A204.1 (cell line): ENCODE results near the gene NUP107.
"Not testable (repeated sequence)": the region's sequence is repeated elsewhere in the genome, so short reads cannot be mapped to it uniquely, and the experiment has no call there.

ENCODE experiments used
- FAIRE-seq: peaks from 2 replicates; lab custom pipeline; 2012; peaks lifted over from hg19 to GRCh38; lab: Jason Lieb, UNC

The NUP107 gene

DNA sequence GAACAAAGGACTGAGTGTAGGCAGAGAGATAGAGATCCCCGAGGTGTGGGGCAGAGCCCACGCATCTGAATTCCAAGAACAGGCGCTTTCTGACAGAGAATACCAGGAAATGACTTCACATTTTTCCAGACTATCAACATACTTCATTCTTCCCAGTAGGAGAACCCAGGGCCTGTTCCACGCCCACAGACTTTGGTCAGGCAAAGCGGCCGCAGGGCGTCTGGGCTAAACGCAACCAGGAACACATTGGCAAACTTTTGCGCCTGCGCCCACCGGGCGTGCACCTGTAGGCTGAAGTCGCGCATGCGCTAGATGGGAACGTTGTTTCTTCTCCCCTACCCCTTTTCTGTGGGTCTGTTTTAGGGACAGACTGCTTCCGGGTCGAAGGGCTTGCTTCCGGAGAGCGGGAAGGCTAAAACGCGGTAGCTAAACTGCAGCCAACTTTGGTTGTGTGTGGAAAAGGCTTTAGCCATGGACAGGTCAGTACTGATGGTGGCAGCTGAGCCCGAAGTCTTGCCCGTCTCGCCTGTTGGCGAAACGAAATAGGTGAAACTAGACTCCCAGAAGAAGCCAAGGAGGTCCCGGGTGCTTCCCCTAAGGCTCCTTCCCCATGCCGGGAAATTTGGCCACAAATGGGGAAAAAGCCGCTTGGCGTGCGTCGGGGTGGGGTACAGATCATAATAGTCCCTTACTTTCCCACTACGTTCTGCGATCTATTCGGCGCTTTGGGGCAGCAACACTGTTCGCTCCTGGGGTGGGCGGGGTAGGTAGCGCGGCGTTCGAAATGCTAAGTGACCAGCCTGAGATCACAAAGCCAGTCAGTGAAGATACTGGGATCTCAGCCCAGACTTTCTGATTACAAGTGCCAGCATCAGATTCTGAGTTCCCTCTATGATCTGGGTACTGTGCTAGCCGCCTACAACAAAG, at the start of gene NUP107:
Gene NUP107 (plus strand): TSS at position 384 of the 927 bp plus-strand sequence. CDS start 88 bp downstream, at position 472.
- peak; percentile 86 for FAIRE-seq

DNA sequence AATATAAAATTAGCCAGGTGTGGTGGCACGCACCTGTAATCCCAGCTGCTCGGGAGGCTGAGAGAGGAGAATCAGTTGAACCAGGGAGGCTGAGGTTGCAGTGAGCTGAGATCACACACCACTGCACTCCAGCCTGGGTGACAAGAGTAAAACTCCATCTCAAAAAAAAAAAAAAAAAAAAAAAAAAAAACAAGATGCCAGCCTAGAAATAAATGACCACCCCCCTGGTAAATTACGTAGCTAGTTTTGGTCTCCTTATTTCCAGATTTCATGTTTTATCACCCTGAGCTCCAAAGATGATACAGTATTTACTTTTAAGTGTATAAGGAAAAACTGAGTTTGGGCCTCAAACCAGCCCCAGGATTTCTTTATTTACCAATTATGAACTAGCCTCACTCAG, 49.3 kb upstream of the NUP107 start:
- FAIRE-seq = not testable (repeated sequence)

DNA sequence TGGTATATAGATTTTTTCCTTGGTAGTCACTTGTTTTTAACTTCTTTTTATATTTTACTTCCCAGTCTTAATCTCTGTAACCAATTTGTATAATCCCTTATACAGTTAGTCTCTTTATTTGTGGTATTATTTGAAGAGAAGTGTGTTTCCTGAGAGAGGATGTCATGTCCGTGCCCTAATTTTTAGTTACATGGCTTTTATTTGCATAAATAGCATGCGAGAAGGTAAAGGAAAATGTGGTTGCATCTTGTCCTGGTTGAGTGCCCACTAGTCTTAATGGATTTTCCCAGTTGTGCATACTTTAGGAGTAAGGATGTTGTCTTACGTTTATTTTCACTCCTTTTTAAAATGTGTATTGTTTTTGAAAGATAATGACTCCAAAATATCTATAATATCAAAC, 48.6 kb upstream of the NUP107 start:
- no peak for FAIRE-seq

DNA sequence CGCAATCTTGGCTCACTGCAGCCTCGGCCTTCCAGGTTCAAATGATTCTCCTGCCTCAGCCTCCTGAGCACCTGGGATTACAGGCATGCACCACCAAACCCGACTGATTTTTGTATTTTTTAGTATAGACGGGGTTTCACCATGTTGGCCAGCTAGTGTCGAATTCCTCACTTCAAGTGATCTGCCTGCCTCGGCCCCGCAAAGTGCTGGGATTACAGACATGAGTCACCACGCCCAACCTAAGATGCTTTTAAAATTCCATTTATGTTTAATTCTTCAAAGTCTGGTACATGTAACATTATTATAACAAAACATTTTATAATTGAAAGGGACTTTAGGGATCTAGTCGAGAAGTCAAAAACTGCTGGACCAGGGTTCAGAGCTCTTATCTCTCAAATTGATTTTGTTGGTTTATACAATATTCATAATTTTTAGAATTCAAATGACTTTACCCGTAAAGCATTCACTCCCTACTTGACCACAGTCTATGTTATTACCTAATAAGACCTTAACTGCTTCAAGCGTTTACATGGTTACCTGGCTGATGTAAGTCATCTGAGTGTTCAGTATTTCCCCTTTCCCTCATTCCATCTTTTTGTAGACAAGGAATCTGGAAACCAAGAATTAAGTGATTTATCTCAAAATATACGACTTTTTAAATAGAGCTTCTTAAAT, 47.9 kb upstream of the NUP107 start:
- no peak for FAIRE-seq

DNA sequence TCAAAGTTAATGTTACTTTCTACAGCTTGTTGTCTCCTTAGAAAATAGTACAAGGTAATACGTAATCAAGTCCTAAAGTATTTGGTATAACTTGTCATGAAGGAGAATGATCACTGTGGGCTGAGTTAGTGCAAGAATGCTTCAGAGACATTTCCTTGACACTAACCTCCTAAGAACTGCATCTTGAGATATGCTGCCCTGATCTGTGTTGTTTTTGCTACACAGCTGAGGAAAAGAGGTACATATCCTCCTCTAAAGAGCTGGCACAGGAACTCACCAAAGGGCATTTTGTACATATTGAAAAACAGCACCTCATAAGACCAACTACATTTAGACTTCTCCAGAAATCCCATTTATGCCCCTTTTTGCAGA, 47.4 kb upstream of the NUP107 start:
- no peak for FAIRE-seq

DNA sequence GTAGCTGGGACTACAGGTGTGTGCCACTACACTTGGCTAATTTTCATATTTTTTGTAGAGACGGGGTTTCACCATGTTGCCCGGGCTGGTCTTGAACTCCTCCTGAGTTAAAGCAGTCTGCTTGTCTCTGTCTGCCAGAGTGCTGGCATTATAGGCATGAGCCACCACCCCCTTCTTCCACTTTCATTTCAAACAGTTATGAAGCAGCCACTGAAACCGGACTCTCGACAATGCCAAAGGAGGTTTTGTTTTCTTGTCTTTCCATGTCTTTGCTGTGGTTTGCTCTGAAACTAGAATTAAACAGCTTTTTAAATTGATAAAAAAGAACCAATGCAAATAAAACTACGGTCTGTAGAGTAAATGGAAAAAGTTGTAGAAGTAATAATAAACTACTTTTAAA, 45.6 kb upstream of the NUP107 start:
- FAIRE-seq = no peak

DNA sequence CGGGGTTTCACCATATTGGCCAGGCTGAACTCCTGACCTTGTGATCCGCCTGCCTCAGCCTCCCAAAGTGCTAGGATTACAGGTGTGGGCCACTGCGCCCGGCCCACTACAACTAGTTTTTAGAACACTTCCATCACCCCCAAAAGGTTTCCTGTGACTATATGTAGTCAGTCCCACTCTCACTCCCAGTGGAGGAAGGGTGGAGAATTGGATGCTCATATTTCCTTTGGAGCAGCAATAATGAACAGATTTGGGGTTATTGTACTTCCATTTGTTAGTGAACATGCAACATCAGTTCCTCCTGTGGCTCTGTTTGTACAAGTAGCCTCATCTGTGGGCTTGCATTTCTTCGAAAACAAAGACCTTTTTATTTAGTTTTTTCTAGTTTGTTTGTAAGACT, 40.3 kb upstream of the NUP107 start:
- FAIRE-seq = no peak

DNA sequence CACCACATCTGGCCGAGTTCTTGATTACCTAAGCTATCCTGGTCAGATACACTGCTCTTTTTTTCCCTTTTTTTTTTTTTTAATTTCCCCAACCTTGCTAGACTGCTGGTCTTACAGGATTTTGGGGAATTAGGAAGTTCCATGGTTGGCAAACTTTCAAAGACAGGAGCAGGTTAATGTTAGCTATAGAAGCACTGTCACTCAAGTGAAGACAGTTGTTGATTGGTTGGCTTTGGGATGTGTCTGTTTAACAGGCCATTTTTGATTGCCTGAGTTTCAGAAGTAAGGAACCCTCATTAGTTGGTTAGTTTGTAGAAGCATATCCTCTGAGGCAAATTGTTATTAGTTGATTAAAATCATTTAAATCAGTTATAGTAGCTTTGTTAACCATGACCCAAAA, 39.3 kb upstream of the NUP107 start:
- no peak for FAIRE-seq

DNA sequence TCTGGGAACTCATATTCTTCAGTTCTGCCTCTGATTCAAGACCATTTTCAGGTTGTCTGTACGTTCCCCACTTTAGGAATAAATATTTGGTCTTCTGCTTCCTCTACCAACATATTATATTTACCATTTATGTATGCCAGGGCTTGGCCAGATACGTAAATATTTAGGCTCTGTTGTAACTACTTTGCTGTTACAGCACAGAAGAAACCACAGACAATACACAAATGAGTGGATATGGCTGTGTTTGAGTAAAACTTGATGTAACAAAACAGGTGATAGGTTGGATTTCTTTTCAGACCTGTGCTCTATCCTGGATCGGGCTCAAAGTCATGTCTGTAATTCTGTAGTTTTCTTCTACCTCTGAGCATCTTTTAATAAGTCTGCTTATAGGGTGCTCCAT, 38.6 kb upstream of the NUP107 start:
- no peak for FAIRE-seq

DNA sequence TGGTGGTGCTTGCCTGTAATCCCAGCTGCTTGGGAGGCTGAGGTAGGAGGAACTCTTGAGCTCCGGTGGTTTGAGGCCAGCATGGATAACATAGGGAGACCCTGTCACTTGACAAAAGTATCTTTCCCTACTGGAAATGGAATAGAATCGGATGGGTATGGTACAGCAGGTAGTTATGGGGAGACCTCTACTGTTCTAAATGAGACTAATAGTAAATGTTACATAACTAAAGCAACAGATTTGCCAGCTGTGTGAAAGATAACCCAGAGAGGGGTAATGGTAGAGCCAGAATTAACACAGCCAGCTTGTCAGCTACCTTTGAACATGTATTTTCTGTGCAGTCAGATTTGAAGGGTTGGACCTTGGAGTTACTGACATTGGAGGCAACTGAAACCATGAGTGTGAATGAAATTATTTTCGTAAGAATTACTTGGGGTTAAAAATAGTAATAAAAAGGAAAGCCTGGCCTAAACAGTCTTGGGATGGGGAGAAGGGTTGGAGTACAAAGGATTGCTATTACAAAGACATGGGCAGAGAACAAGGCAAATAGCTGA, 21.7 kb upstream of the NUP107 start:
- FAIRE-seq = no peak

DNA sequence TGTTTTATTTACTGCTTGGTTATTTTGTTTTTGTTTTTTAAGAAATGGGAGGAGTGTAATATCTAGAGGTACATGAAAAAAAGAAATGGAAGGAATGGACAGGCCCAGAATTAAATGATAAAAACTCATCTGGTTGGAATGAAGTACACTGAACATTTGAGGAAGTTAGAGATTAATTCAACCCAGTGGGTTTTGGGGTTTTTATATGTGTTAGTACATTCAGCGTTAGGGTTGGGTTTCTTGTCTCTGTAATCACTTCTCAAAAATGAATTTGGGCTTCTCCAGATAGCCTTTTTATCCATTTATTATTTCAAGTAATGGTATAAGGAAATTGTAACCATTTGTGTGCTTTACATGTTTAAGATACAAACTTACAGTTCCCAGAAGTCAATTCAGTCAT, 19.5 kb upstream of the NUP107 start:
- FAIRE-seq = no peak

DNA sequence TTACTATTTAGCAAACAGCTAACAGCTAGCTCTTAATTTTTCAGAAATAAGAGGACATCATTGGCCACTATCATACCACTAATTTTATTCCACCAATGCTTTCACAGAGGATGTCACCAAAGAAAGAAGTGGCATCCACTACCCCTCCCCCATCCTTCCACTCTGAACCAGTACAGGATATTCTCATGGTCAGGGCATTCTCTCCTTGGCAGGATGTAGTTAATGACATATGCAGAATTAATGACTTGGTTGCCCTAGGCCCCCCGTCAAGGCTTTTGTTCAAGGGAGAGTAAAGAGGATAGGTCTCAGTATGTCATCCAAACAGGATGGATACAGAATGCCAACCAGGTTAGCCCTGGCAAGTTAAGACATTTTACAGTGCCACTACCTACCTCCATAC, 18.9 kb upstream of the NUP107 start:
- no peak for FAIRE-seq

DNA sequence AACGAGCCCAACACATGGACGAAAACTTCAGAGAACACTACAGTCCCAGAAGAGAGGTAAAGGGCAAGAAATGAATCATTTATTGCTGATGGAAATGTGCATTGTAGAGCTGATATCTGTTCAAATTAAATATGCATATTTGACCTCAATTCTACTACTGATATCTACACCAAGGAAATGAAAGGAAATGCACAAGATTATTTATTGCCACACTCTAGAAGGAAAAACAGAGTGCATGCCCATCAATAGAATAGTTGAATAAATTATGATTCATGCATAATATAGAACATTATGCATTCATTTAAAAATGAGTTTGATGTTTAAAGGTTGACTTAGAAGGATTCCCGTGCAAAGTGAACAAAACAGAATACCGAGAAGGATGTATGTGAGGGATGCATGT, 15.6 kb upstream of the NUP107 start:
- FAIRE-seq = no peak

DNA sequence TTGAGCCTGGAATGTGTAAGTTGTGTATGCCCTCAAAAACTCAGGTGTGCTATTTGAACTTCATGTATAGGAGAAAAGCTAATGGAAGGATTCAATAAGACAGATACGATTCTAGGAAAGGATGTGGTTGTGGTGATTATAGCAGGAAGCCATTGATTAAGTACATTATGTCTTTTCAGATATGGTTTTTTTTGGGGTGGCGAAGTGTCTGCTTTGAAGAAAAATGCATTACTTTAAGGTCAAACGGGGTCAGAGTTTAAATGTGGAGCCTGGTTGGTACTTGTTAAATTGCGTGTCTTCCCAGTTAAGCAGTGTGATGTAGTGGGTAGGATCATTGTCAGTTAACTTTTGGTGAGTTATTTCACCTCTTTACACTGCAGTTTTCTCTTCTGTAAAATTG, 13.0 kb upstream of the NUP107 start:
- FAIRE-seq = no peak

DNA sequence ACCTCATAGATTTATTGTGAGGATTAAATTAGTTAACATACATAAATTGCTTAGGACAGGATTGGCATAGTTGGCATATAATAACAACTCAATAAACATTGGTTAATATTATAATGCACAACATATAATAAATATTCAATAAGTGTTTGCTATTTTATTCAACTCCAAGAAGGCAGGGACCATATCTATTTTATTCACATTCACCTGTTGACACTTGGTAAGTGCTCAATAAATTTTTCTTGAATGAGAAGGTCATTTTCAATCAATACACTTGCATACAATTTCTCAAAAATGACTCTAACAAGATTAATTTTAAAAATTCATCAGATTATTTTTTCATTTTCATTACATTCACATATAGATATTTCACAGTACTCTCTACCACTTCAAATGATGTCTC, 12.4 kb upstream of the NUP107 start:
- FAIRE-seq = no peak

DNA sequence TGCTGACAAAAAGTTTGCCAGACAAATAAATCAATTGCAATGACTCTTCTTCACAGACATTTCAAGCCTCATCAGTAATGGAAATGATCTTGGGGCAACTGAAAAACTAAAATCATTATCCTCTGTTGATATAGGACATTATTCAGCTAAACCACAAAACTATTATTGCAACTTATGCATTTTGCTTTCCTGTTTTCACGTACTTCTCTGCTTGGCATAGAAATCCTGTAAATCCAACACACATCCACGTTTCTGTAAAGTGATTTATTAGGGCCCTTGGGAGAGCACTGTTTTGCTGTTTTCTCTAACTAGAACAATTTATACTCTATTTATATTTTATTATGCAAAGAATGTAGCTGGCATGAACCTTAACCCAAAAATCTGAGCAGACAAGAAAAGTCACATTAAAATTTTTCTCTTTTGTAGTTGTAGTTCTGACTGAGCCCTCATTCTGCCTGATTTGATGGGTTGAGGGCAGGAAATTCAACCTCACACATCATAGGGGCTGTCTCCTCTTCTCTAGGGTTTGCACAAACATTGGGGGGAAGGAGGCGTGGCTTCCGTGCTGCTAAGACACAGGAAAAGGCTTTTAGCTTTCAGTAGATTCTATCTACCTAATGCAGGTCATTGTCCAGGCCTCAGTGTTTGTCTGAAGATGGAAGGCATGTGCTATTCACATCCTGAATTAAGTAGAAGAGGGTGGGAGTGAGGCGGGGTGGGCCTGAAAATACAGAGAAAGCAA, 11.5 kb upstream of the NUP107 start:
- no peak for FAIRE-seq

DNA sequence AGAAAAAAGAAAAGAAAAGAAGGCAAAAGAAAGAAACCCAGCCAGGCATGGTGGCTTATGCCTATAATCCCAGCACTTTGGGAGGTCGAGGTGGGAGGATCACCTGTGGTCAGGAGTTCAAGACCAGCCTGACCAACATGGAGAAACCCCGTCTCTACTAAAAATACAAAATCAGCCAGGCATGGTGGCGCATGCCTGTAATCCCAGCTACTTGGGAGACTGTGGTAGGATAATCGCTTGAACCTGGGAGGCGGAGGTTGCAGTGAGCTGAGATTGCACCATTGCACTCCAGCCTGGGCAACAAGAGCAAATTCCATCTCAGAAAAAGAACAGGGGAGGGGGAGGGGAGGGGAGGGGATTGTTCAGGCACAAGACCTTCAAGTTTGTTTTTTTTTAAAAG, 9.9 kb upstream of the NUP107 start:
- FAIRE-seq = not testable (repeated sequence)

DNA sequence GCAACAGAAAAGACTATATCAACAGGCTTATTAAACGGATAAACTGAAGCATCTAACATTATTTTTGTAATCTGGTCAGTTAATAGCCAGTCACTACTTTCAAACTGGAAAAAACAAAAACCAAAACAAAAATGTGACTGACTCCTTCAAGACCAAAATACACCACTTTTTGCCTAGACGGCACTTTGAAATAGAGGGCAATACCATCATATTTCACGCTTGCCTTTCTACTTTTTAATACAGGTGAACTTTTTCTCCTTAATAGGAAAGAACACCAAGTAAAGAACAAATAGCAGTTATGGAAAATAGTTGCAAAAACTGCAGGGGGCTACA, 550 bp upstream of the NUP107 start:
- FAIRE-seq = no peak

DNA sequence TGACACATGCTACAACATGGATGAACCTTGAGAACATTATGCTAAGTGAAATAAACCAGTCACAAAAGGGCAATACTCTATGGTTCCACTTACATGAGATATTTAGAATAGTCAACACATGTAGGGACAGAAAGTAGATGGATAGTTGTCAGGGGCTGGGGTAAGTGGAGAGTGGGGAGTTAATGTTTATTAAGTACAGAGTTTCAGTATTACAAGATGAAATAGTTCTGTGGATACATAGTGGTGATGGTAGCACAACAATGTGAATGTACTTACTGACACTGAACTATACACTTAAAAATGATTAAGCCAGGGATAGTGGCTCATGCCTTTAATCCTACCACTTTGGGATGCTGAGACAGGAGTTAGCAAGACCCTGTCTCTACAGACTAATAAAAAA, 8.7 kb downstream of the NUP107 start:
- FAIRE-seq = no peak

DNA sequence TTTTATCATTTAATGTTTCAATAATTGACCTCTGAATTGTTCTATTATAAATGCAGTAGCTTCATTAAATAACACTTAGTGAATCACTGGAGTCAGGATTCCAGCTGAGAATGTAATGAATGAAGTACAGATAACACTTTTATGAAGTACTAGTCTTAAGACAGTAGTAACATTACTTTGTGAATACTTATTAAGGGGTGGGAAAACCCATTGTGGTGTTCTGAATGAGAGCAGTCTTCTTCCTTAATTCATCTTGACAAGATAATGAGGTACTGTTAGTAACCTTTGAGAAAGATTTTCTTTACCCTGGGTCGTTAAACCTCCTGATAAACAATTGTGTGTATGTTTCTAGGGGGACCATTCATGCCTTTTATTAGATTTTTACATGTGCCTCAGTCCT, 12.7 kb downstream of the NUP107 start:
- no peak for FAIRE-seq

DNA sequence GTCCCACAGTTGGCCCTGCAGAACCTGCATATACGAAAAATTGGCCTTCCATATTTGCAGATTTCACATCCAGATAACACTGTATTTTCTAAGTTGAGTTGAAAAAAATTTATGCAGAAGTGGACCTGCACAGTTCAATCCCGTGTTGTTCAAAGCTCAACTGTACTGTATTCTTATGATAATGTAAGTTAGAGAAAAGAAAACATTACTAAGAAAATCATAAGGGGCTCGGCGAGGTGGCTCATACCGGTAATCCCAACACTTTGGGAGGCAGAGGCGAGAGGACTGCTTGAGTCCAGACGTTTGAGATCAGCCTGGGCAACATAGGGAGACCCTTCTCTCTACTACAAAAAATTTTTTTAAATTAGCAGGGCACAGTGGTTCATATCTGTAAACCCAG, 41.0 kb downstream of the NUP107 start:
- no peak for FAIRE-seq

DNA sequence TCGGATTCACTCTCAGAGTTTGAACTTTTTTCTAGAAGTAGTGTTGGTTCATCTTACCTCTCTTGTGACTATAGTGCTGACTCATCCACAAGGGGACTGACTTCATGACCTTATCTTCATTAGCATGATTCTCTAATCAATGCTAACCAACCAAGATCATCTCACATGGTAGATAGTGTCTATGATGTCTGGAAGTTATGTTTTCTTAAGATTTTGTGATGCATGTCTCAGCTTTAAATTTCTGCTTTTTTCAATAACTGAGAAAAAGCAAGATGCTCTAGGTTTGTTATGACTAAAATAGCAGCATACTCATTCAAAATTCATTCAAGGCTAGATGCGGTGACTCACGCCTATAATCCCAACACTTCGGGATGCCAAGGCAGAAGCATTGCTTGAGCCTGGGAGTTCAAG, 46.9 kb downstream of the NUP107 start:
- FAIRE-seq = no peak

DNA sequence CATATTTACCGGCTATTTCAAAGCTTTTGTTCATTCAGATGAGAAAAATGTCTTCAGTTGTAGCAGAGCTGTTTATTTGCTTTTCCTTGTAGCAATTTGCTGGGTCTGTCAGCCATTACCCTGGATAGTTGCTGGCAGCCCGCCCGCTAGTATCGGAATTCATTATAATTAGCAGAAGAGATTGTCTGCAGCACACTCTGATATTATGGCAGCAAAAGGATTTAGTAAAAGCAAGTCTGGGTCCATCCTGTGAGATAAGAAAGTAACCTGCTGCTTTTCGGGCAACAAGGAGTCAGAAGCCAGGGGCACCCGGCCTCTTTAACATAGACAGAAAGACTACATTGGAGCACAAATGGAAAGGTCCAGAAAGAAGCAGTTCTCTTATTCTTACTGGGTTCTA, 53.1 kb downstream of the NUP107 start:
- no peak for FAIRE-seq
